B cell (primary cell): ENCODE data around the gene ICAM4. TPM values are rescaled to one million over a fixed set of nuclear protein-coding genes. Genes with fewer than 3 reads are reported as not detected.

Source experiments
- ATAC-seq: fragments of 200-7000 bp; cut with Tn5 transposase; one replicate; pipeline ENCODE4 v1.10.0; 2021; ENCODE audit warnings: low read depth, mild to moderate bottlenecking, moderate number of reproducible peaks, moderate library complexity
- CTCF ChIA-PET: fragments of 350-600 bp; sonication (Branson Sonifier 250); formaldehyde crosslinking; loops from one replicate; lab custom pipeline; 2021; ENCODE audit warnings: antibody characterized with exemption, inconsistent platforms; lab: Charles Lee
- POLR2A ChIA-PET: fragments of 350-600 bp; sonication (Branson Sonifier 250); formaldehyde crosslinking; loops from one replicate; lab custom pipeline; 2021; ENCODE audit warnings: antibody characterized with exemption; lab: Charles Lee
- DNase-seq: peaks from one replicate; pipeline ENCODE4 v3.0.0; 2013
- H2AFZ ChIP-seq: 2 replicates; pipeline ENCODE4 v1.6.1; 2012; ENCODE audit warnings: mild to moderate bottlenecking, low read depth, low read length; ENCODE audit not compliant: insufficient read depth, poor library complexity, severe bottlenecking
- H3K27ac ChIP-seq, 2 donors: 1 replicate in 1 of 2; 2 replicates in 1 of 2; pipeline ENCODE4 v1.5.1; 2012 to 2013; ENCODE audit warnings: low read length in 2 of 2, mild to moderate bottlenecking in 2 of 2, moderate library complexity in 1 of 2
- H3K27me3 ChIP-seq, 4 experiments: fragments of 200-600 bp in 1 of 4; sonication (generic) in 1 of 4; replicated peaks in 1 of 4; 1 replicate in 2 of 4; 2 replicates in 2 of 4; pipeline versions ENCODE4 v1.6.1 to v1.7.0; 2013 to 2016; ENCODE audit warnings: low read length in 3 of 4, mild to moderate bottlenecking in 2 of 4, mixed read lengths in 1 of 4, moderate library complexity in 1 of 4; ENCODE audit not compliant: insufficient read depth in 4 of 4, control insufficient read depth in 3 of 4; ENCODE audit errors: control extremely low read depth in 1 of 4
- H3K36me3 ChIP-seq, 2 experiments: replicated peaks in 1 of 2; 1 replicate in 1 of 2; 2 replicates in 1 of 2; pipeline versions ENCODE4 v1.6.1 to v1.7.1; 2013; ENCODE audit warnings: low read length in 1 of 2; ENCODE audit not compliant: insufficient read depth in 2 of 2, control insufficient read depth in 1 of 2; ENCODE audit errors: control extremely low read depth in 1 of 2, extremely low read depth in 1 of 2
- H3K4me1 ChIP-seq, 2 donors: fragments of 200-600 bp in 1 of 2; sonication (generic) in 1 of 2; 1 replicate in 1 of 2; 2 replicates in 1 of 2; pipeline versions ENCODE4 v1.5.1 to v1.6.1; 2013 to 2017; ENCODE audit warnings: low read length in 2 of 2; ENCODE audit not compliant: control insufficient read depth in 2 of 2, insufficient read depth in 2 of 2
- H3K4me2 ChIP-seq: replicated peaks from 2 replicates; pipeline ENCODE3; 2012; ENCODE audit warnings: mild to moderate bottlenecking, low read depth, low read length; ENCODE audit not compliant: poor library complexity, severe bottlenecking
- H3K4me3 ChIP-seq, 5 experiments: fragments of 200-600 bp in 1 of 5; sonication (generic) in 1 of 5; 1 replicate in 3 of 5; 2 replicates in 2 of 5; pipeline versions ENCODE4 v1.5.1 to v1.7.0; 2011 to 2016; ENCODE audit warnings: low read length in 4 of 5, mild to moderate bottlenecking in 4 of 5, low read depth in 2 of 5, control low read depth in 1 of 5, moderate library complexity in 1 of 5; ENCODE audit not compliant: insufficient read depth in 1 of 5; ENCODE audit errors: control extremely low read depth in 1 of 5, extremely low read depth in 1 of 5
- H3K79me2 ChIP-seq: fragments of 200-600 bp; sonication (generic); one replicate; pipeline ENCODE4 v1.6.0; 2016; ENCODE audit warnings: low read length; ENCODE audit not compliant: control insufficient read depth, insufficient read depth
- H3K9ac ChIP-seq: fragments of 200-600 bp; sonication (generic); 2 replicates; pipeline ENCODE4 v1.6.1; 2017; ENCODE audit warnings: mild to moderate bottlenecking, low read length, moderate library complexity
- H3K9me3 ChIP-seq, 3 donors: one replicate each; pipeline versions ENCODE4 v1.6.1 to v1.7.1; 2013; ENCODE audit warnings: low read length in 2 of 3; ENCODE audit not compliant: control insufficient read depth in 2 of 3, insufficient read depth in 1 of 3; ENCODE audit errors: control extremely low read depth in 1 of 3
- H4K20me1 ChIP-seq: 2 replicates; pipeline ENCODE4 v1.6.0; 2012; ENCODE audit warnings: mild to moderate bottlenecking, low read length; ENCODE audit not compliant: insufficient read depth, control insufficient read depth, poor library complexity, severe bottlenecking
- H3K27ac Mint-ChIP-seq: one replicate; pipeline ENCODE4 v1.8.0; 2021; ENCODE audit warnings: mixed read lengths
- H3K27me3 Mint-ChIP-seq: one replicate; pipeline ENCODE4 v1.8.0; 2021; ENCODE audit warnings: mixed read lengths
- H3K4me1 Mint-ChIP-seq: one replicate; pipeline ENCODE4 v1.8.0; 2021; ENCODE audit warnings: mixed read lengths
- H3K4me3 Mint-ChIP-seq: one replicate; pipeline ENCODE4 v1.8.0; 2021; ENCODE audit warnings: mixed read lengths
- H3K9me3 Mint-ChIP-seq: one replicate; pipeline ENCODE4 v1.8.0; 2022; ENCODE audit warnings: mixed read lengths; ENCODE audit not compliant: insufficient read depth
- CTCF ChIP-seq: fragments of 200-600 bp; IDR thresholded peaks from one replicate; pipeline ENCODE4 v1.8.0; 2022; ENCODE audit warnings: antibody characterized with exemption, mild to moderate bottlenecking
- EZH2 ChIP-seq: IDR thresholded peaks from 2 replicates; pipeline ENCODE4 v1.6.1; 2012; ENCODE audit warnings: borderline replicate concordance, low read depth, mild to moderate bottlenecking, moderate library complexity, low read length; ENCODE audit not compliant: insufficient read depth, poor library complexity, severe bottlenecking
- WGBS: methylation state at CpG from one replicate; pipeline ENCODE4 v1.1.5; 2013; ENCODE audit warnings: missing lambda C conversion rate; ENCODE audit not compliant: insufficient coverage; 5-methylcytosine and 5-hydroxymethylcytosine counted together
- intact Hi-C: fragments of 100-400 bp; cut with micrococcal nuclease; formaldehyde crosslinking; loops from one replicate; pipeline ENCODE4 v1.10.0; 2022
- polyA plus RNA-seq: library from polyadenylated mRNA; depleted of rRNA; stranded (reverse); fragments of >200 nt; gene quantifications from 2 replicates; pipeline ENCODE4 v1.2.3, GENCODE V29; 2012
- total RNA-seq, 2 donors: library from RNA; stranded (reverse); fragments of 120-200 nt in 1 of 2; gene quantifications; 1 replicate in 1 of 2; 2 replicates in 1 of 2; pipeline versions ENCODE4 v1.2.3 to v1.2.4, GENCODE V29; 2013 to 2022

The ICAM4 gene
- total and polyA plus RNA-seq, 2 donors (not counting 1 experiment from before 2014, with no cell fraction given): 0.44 to 0.78 TPM

DNA sequence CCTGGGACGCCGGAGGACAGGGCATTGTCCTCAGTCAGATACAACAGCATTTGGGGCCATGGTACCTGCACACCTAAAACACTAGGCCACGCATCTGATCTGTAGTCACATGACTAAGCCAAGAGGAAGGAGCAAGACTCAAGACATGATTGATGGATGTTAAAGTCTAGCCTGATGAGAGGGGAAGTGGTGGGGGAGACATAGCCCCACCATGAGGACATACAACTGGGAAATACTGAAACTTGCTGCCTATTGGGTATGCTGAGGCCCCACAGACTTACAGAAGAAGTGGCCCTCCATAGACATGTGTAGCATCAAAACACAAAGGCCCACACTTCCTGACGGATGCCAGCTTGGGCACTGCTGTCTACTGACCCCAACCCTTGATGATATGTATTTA, 1.4 kb upstream of the ICAM4 start:
- TF ChIP-seq CTCF: no peak
- no peak for TF ChIP-seq EZH2
- no peak overlapping the region for H3K27ac ChIP-seq
- H3K79me2 ChIP-seq: no peaks in the 10 kb centered on the region
- ChIA-PET CTCF (interaction anchor here (1.0 to 8.5 kb wide), 5 partner anchors 14 to 125 kb away, joined by 3 to 116 read pairs (median 5); partner anchors contain the start of gene ICAM1), POLR2A (interaction anchor here (0.5 to 5.4 kb wide), 3 partner anchors 11 to 417 kb away, joined by 3 to 27 read pairs (median 9); partner anchors contain the start of gene ICAM1)
- WGBS: 100% methylated on average over 2 of the region's 4 CpGs
- no peak overlapping the region for H3K4me2 ChIP-seq
- H3K4me1 ChIP-seq: peaks cover 44% of the 10 kb centered on the region in 2 donors
- DNase-seq: no peak
- Mint-ChIP-seq H3K4me1 (peaks cover 43% of the 10 kb centered on the region), H3K4me3 (no peak overlapping the region), H3K27ac (no peak overlapping the region), H3K9me3 (no peaks in the 10 kb centered on the region), H3K27me3 (peaks cover 10% of the 10 kb centered on the region)
- H2AFZ ChIP-seq: no peak overlapping the region
- intact Hi-C loops: no loop called here
- H3K36me3 ChIP-seq: peaks cover 2 to 33% of the 10 kb centered on the region in 2 experiments
- peaks cover 0 to 28% (median 0%) of the 10 kb centered on the region in 3 donors for H3K9me3 ChIP-seq
- no peak overlapping the region for H3K9ac ChIP-seq
- no peak for ATAC-seq
- H3K4me3 ChIP-seq: no peak overlapping the region
- peaks cover 6% of the 10 kb centered on the region for H4K20me1 ChIP-seq
- peaks cover 0 to 36% (median 22%) of the 10 kb centered on the region in 4 experiments for H3K27me3 ChIP-seq

DNA sequence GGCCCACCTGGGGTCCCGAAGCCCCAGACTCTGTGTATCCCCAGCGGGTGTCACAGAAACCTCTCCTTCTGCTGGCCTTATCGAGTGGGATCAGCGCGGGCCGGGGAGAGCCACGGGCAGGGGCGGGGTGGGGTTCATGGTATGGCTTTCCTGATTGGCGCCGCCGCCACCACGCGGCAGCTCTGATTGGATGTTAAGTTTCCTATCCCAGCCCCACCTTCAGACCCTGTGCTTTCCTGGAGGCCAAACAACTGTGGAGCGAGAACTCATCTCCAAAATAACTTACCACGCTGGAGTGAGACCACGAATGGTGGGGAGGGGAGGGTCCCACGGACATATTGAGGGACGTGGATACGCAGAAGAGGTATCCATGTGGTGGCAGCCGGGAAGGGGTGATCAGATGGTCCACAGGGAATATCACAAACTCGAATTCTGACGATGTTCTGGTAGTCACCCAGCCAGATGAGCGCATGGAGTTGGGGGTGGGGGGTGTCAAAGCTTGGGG, 2.0 kb downstream of the ICAM4 start:
- POLR2A ChIA-PET: interaction anchor here (0.5 to 5.4 kb wide), 4 partner anchors 18 to 58 kb away, joined by 3 to 27 read pairs (median 3); partner anchors contain the start of gene ICAM1
- Mint-ChIP-seq H3K4me1 (peaks cover 71% of the 10 kb centered on the region), H3K27ac (no peak overlapping the region), H3K27me3 (peaks cover 34% of the 10 kb centered on the region), H3K9me3 (no peaks in the 10 kb centered on the region), H3K4me3 (peak overlapping the region; percentile 87)
- peak overlapping the region; percentile 64 for H3K9ac ChIP-seq
- no peak overlapping the region for H3K27ac ChIP-seq
- H3K79me2 ChIP-seq: no peaks in the 10 kb centered on the region
- CTCF ChIA-PET: interaction anchor here (0.6 to 8.5 kb wide), 8 partner anchors 9 to 129 kb away, joined by 3 to 116 read pairs (median 4); partner anchors contain the start of genes ICAM1 and RAVER1
- H4K20me1 ChIP-seq: peaks cover 29% of the 10 kb centered on the region
- H3K4me3 ChIP-seq: peak overlapping the region in 4 of 5 experiments; percentile 22 to 63 (median 46)
- H3K27me3 ChIP-seq: peaks cover 0 to 69% (median 49%) of the 10 kb centered on the region in 4 experiments
- H3K4me2 ChIP-seq: peak overlapping the region; percentile 96
- H3K9me3 ChIP-seq: peaks cover 0 to 53% (median 0%) of the 10 kb centered on the region in 3 donors
- intact Hi-C loops: no loop called here
- ATAC-seq: no peak
- WGBS: under 1% methylated on average over 15 of the region's 23 CpGs
- H2AFZ ChIP-seq: peak overlapping the region; percentile 61
- H3K36me3 ChIP-seq: peaks cover 2 to 25% of the 10 kb centered on the region in 2 experiments
- DNase-seq: no peak
- TF ChIP-seq CTCF: no peak
- TF ChIP-seq EZH2: no peak
- peaks cover 78% of the 10 kb centered on the region in 2 donors for H3K4me1 ChIP-seq
